Measurements from ENCODE around the gene FAM200A. TPM values are rescaled to one million over a fixed set of nuclear protein-coding genes. Genes with fewer than 3 reads are reported as not detected.
"Not testable (repeated sequence)": the region's sequence is repeated elsewhere in the genome, so short reads cannot be mapped to it uniquely, and the experiment has no call there.

The FAM200A gene
- polyA plus RNA-seq, 6 donors from 2014 or later: 3.5 to 6.4 (median 5.3) TPM

DNA sequence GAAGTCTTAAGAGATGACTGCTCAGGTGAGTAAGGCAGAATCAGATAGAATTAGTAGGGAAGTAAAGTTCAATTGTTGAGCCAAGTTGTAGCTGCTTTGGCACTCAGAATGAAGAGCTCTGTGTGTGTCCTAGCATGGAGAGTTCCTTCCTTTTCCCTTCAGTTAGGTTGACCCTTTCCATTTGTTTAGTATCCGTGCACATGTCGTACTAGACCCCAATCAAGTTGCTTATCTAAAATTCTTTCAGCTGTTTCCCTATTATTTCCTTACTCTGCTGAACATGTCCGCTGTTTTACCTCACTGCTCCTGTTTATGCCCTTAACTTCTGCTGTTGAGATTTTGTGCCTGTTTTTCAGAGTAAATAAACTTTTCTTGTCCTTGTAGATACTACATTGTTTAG is 19.9 kb upstream of the FAM200A start:
- Mint-ChIP-seq H3K27ac (peak overlapping the region in 1 of 6 donors; percentile 7), H3K4me3 (no peak overlapping the region), H3K4me1 (peaks cover 0 to 4% (median 0%) of the 10 kb centered on the region in 3 donors), H3K36me3 (peaks cover 12 to 15% of the 10 kb centered on the region in 2 donors), H3K27me3 (no peaks in the 10 kb centered on the region), H3K9me3 (no peaks in the 10 kb centered on the region)
- no peak for DNase-seq
- no peak for ATAC-seq (ENCODE audit: low read depth in 2 of 2)

DNA sequence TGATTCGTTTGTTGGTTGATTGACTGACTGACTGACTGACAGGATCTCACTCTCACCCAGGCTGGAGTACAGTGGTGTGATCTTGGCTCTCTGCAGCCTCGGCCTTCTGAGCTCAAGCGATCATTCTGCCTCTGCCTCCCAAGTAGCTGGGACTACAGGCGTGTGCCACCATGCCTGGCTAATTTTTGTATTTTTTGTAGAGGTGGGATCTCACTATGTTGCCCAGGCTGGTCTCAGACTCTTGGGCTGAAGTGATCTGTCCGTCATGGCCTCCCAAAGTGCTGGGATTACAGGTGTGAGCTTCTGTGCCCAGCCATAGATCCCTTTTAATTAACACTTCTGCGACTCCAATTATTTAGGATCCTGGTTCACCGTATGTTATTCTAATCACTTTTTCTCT is 16.9 kb upstream of the FAM200A start:
- H3K4me3 Mint-ChIP-seq; H3K27me3 Mint-ChIP-seq; H3K9me3 Mint-ChIP-seq; DNase-seq; ATAC-seq (ENCODE audit: low read depth in 2 of 2): not testable (repeated sequence)
- H3K36me3 Mint-ChIP-seq: peaks cover 17 to 24% of the 10 kb centered on the region in 2 donors
- H3K4me1 Mint-ChIP-seq: peaks cover 4 to 12% (median 8%) of the 10 kb centered on the region in 3 donors
- peak overlapping the region in 1 of 6 donors; percentile 44 for H3K27ac Mint-ChIP-seq

DNA sequence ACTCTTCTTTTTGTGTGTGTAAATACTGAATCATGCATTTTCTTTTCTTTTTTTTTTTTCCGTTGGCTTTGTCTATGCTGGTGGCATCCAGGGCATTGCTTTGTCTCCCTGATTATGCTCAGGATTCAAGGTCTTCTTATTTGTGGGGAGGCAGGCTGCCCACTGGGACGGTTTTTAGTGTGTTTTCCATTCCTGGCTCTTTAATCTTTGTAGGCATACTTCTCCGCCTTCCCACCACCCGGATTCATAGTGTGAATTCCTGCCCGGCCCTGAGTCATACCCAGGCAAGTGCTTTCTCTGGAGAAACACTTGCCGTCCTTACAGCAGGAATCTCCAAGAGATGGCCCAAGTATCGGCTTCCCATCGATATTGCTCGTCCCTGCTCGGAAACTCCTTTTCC is 11.7 kb upstream of the FAM200A start:
- Mint-ChIP-seq H3K9me3 (no peaks in the 10 kb centered on the region), H3K4me3 (peak overlapping the region in 2 of 8 donors; percentile 49 to 72), H3K27ac (peak overlapping the region in 2 of 6 donors; percentile 78 to 79), H3K4me1 (peaks cover 22 to 32% (median 31%) of the 10 kb centered on the region in 3 donors), H3K36me3 (peaks cover 16 to 27% of the 10 kb centered on the region in 2 donors), H3K27me3 (no peaks in the 10 kb centered on the region)
- no peak for ATAC-seq (ENCODE audit: low read depth in 2 of 2)
- no peak for DNase-seq

DNA sequence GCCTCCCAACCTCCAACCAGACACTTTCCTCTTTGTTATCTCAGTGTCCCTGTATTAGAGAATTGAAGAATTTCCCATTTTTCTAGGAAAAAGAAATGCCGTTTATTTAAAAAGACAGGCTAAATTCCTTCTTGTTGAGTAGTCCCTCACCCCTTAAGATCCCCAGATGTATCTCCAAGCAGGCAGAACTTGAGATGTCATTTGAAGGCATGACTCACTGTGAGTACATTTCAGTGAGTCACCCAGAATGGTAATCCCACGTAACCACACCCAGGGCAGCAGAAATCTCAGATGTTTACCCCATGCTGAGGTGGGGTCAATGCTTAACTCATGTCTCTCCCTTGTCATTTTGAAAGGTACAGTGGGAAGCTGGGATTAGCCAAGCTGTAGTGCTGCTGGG is 10.9 kb upstream of the FAM200A start:
- Mint-ChIP-seq H3K9me3 (no peaks in the 10 kb centered on the region), H3K27me3 (no peaks in the 10 kb centered on the region), H3K36me3 (peaks cover 21 to 33% of the 10 kb centered on the region in 2 donors), H3K4me1 (peaks cover 27 to 38% (median 35%) of the 10 kb centered on the region in 3 donors), H3K4me3 (no peak overlapping the region), H3K27ac (no peak overlapping the region)
- ATAC-seq (ENCODE audit: low read depth in 2 of 2): no peak
- no peak for DNase-seq

DNA sequence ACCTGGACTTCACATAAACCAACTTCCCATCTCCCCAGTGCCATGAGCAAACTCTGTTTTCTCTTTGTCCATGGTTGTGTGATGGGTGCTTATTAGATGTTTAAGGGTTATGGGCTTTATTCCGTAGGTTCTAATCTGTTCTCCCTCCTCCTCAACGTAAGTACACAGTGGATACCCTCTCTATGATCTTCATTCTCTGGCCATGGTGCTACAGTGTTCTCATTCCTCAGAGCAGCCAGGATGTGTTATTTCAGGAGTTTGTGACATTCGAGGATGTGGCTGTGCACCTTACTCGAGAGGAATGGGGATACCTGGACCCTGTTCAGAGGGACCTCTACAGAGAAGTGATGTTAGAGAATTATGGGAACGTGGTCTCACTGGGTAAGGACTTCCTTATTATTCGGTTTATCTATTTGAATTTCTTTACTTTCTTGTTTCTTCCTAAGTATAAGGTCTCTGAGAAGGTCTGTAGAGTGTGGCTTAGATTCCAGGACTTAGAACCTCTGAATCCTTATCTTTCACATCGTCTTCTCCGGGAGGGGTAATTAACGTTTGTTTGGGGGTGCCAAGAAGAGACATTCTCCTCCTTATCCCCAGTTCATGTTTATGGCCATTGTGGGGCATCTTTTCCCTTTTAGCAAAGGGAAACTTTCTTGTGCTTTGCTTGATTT is 10.3 kb upstream of the FAM200A start:
- H3K4me1 Mint-ChIP-seq: peaks cover 33 to 43% (median 39%) of the 10 kb centered on the region in 3 donors
- H3K36me3 Mint-ChIP-seq: peaks cover 22 to 35% of the 10 kb centered on the region in 2 donors
- H3K4me3 Mint-ChIP-seq: peak overlapping the region in 2 of 8 donors; percentile 25 to 94
- DNase-seq (no peak), ATAC-seq (ENCODE audit: low read depth in 2 of 2) (no peak)
- no peaks in the 10 kb centered on the region for H3K9me3 Mint-ChIP-seq
- H3K27me3 Mint-ChIP-seq: no peaks in the 10 kb centered on the region
- peak overlapping the region in 3 of 6 donors; percentile 28 to 80 (median 80) for H3K27ac Mint-ChIP-seq

DNA sequence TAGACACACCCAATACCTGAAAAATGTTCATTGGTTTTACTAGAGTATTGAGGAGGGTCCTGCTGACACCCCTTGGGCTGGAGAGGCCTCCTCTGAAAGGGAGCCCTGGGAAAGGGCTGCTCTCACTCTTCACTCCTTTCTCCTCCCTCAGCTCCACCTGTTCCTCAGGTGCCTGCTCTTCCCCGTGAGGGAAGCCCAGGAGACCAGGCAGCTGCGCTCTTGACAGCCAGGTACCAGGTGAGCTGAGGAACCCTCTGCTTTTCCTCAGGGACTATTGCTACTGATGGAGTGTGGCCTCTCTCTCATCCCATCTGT is 9.8 kb upstream of the FAM200A start:
- Mint-ChIP-seq H3K36me3 (peaks cover 22 to 35% of the 10 kb centered on the region in 2 donors), H3K9me3 (no peaks in the 10 kb centered on the region), H3K27me3 (no peaks in the 10 kb centered on the region), H3K4me3 (peak overlapping the region in 1 of 8 donors; percentile 94), H3K27ac (peak overlapping the region in 2 of 6 donors; percentile 80), H3K4me1 (peaks cover 39 to 46% (median 40%) of the 10 kb centered on the region in 3 donors)
- DNase-seq (no peak), ATAC-seq (ENCODE audit: low read depth in 2 of 2) (no peak)

DNA sequence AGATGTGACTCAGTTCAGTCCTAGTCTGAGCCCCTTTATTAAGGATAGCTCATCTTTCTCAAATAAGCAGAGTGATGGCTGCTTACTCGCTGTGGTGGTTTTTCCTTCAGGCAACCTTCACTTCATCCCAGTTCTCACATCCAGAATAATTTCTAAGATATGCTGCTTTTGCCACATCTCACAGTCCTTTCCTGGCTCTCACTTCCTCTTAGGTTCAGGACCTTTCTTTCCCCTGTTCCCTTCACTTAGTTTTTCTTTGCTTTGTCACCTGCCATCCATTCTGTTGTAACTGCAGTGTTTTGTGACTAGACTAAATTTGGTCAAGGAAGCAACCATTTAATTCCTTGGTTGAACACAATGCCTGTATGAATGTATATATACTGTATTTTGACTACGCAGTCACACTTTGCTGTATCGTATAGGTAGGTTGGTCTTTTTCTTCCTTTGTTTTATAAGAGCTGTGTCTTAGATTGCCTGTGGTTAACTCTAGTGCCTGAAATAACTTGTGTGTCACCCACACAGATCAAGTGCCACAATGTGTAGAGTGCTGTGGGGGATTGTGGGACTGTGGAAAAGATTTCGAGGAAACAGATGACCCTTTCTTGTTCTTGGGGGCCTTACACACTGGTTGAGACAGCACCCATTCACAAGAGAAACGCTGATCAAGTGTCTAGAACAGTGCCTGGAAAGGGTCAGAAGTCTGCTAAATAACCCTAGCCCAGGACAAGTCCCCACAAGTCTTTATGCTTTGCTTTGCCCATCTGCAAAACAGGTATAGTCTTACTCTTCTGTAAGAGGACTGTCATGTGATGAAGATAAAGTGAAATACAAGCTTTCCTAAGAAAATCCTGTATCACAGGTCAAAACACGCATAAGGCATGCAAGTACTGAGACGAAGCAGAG is 9.2 kb upstream of the FAM200A start:
- DNase-seq (no peak), ATAC-seq (ENCODE audit: low read depth in 2 of 2) (no peak)
- Mint-ChIP-seq H3K27ac (peak overlapping the region in 5 of 6 donors; percentile 16 to 99 (median 39)), H3K27me3 (no peaks in the 10 kb centered on the region), H3K36me3 (peaks cover 22 to 35% of the 10 kb centered on the region in 2 donors), H3K9me3 (no peaks in the 10 kb centered on the region), H3K4me3 (peak overlapping the region in 7 of 8 donors; percentile 24 to 100 (median 94)), H3K4me1 (peaks cover 40 to 46% (median 44%) of the 10 kb centered on the region in 3 donors)

DNA sequence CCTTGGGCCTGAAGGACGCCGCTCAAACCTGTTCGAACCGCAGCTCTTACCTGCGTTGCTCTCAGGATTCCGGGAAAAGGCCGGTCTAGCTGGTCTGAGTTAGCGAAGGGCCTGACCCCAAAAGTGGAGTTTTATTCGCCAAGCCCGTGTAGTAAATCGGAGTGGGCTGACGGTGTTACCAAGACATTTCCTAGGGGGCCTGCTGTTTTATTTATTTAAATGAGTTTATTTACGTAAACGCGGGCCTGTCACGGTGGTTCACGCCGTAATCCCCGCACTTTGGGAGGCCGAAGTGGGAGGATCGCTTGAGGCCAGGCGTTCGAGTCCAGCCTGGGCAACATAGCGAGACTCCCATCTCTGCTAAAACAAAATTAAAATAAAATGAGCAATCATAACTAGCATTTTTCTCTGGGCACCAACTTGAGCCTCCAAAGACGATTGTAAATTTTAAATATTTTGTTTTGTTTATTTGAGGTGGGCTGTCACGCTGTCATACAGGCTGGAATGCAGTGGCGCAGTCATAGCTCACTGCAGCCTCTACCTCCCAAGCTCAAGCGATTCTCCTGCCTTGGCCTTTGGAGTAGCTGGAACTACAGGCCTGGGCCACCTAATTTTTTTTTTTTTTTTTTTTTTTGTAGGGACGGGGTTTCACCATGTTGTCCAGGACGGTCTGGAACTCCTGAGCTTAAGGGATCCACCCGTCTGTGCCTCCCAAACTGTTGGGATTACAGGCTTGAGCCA is 7.4 kb upstream of the FAM200A start:
- peaks cover 42 to 56% (median 51%) of the 10 kb centered on the region in 3 donors for H3K4me1 Mint-ChIP-seq
- peaks cover 26 to 31% of the 10 kb centered on the region in 2 donors for H3K36me3 Mint-ChIP-seq
- no peaks in the 10 kb centered on the region for H3K9me3 Mint-ChIP-seq
- peak overlapping the region; percentile 97 to 99 (median 99) for H3K27ac Mint-ChIP-seq
- peak overlapping the region; percentile 94 to 100 (median 98) for H3K4me3 Mint-ChIP-seq
- peak in 1 of 2 donors; percentile 1 for ATAC-seq (ENCODE audit: low read depth in 2 of 2)
- DNase-seq: no peak
- no peaks in the 10 kb centered on the region for H3K27me3 Mint-ChIP-seq

DNA sequence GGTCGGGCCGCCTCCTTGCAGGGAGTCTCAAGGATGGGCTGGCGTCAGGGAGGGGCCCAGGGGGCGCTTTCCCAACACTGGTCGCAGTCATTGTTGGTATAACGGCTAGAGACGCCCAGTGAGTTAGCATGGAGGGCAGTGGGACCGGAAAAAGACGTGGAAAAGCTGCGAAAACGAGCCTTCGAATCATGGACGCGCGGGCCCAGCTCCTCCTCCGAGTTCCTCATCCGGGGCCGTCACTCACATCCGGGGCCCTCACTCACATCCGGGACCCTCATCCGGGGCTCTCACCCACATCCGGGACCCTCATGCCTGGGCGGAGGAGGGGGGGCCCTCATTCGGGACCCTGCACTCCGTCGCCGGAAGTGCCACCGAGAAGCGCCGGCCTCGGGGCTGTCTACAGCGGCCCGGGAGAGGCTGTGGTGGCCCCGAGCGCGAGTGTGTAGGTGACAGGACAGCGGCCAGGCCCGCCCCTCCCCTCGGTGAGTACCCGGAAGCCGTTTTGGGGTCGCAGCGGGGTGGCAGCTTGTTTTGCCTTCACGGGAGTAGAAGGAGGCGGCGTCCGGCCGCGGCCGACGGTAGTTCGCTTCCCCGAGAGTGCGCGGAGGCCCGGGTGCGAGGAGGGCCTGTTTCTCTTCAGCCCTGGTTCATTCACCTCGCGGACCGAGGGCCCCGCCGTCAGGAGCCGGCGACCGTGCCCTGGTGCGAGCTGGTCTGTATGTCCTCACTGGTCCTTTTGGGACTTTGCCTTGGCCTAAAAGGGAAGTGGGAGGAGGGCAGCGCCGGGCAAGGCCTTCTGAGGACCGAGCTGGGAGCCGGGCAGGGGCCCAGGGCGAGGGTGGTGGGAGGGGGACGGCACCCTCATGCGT is 6.6 kb upstream of the FAM200A start, which contains the start of gene ZNF655:
Gene ZNF655 (plus strand): TSS at position 337 of the 869 bp plus-strand sequence. CDS start 1,918 bp downstream, outside the sequence.
- DNase-seq (peak; percentile 95), ATAC-seq (ENCODE audit: low read depth in 2 of 2) (peak; percentile 87 to 89)
- no peaks in the 10 kb centered on the region for H3K27me3 Mint-ChIP-seq
- no peaks in the 10 kb centered on the region for H3K9me3 Mint-ChIP-seq
- peak within 1 kb of the TSS; percentile 94 to 100 (median 98) for H3K4me3 Mint-ChIP-seq
- peaks cover 35 to 51% (median 48%) of the 10 kb centered on the region in 3 donors for H3K4me1 Mint-ChIP-seq
- peaks cover 18 to 23% of the 10 kb centered on the region in 2 donors for H3K36me3 Mint-ChIP-seq
- H3K27ac Mint-ChIP-seq: peak within 1 kb of the TSS; percentile 97 to 99 (median 99)

DNA sequence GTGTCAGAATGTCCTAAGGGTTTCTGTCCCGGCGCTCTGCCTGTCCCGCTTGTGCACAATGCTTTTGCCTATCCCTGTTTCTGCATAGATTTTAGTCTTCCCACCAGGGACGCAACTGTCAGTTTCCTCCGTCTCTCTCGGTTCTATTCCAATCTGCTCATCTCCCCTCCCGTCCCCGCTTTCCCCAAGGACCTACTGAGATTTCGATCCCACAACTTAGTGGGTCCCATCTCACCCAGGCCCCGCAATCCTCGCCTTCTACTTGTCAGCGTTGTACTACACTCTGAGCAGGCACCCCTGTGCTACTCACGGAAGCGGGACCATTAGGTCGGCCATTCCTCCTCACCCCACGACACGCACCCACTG is 6.0 kb upstream of the FAM200A start:
- Mint-ChIP-seq H3K4me1 (peaks cover 37 to 56% (median 45%) of the 10 kb centered on the region in 3 donors), H3K9me3 (no peaks in the 10 kb centered on the region), H3K36me3 (peaks cover 16 to 19% of the 10 kb centered on the region in 2 donors), H3K27me3 (no peaks in the 10 kb centered on the region), H3K27ac (peak overlapping the region; percentile 97 to 99 (median 99)), H3K4me3 (peak overlapping the region; percentile 94 to 100 (median 98))
- ATAC-seq (ENCODE audit: low read depth in 2 of 2) (peak; percentile 66 to 70), DNase-seq (no peak)

DNA sequence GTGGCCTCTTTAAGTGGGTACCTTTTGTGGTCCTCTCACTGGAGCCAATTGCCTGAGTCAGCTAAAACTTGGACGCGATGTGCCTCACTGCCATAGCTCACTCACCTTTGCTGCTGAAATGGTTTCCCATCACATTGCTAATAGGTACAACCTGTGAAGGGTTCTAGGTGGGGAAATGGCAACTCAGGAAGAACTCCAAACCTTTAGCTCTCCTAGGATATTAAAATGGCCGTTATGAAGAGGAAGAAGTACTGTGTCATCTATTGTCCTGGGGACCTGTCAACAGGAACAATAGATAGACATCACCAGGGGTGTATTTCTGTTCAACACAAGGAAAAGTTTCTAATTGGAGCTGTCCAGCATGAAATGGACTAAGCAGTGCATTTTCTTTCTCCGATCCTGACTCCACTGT is 5.3 kb upstream of the FAM200A start:
- Mint-ChIP-seq H3K36me3 (peaks cover 11 to 12% of the 10 kb centered on the region in 2 donors), H3K4me1 (peaks cover 35 to 60% (median 45%) of the 10 kb centered on the region in 3 donors)
- ATAC-seq (ENCODE audit: low read depth in 2 of 2): no peak

DNA sequence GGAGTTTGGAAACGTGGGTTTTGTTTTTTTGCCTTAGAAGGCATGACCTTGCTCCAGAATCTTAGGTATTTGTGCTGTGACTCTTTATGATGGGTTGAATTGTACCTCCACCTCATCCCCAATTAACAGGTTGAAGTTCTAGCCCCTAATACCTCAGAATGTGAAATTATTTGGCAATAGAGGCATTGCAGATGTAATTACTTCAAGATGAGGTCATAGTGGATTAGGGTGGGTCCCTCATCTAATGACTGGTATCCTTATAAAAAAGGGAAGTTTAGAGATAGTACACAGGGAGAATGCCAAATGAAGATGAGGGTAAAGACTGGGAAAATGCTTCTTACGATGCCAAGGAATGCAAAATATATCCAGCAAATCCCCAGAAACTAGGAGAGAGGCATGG is 3.0 kb upstream of the FAM200A start:
- H3K4me3 Mint-ChIP-seq: peak overlapping the region in 1 of 8 donors; percentile 98
- H3K9me3 Mint-ChIP-seq: no peaks in the 10 kb centered on the region
- ATAC-seq (ENCODE audit: low read depth in 2 of 2) (no peak), DNase-seq (no peak)
- peak overlapping the region in 3 of 6 donors; percentile 20 to 58 (median 54) for H3K27ac Mint-ChIP-seq
- peaks cover 7 to 11% of the 10 kb centered on the region in 2 donors for H3K36me3 Mint-ChIP-seq
- H3K4me1 Mint-ChIP-seq: peaks cover 27 to 67% (median 47%) of the 10 kb centered on the region in 3 donors
- no peaks in the 10 kb centered on the region for H3K27me3 Mint-ChIP-seq

More for the DNA sequence above, 5.3 kb upstream of the FAM200A start:
- H3K27me3 Mint-ChIP-seq: no peaks in the 10 kb centered on the region
- H3K9me3 Mint-ChIP-seq: no peaks in the 10 kb centered on the region
- peak overlapping the region; percentile 84 to 100 (median 97) for H3K4me3 Mint-ChIP-seq
- H3K27ac Mint-ChIP-seq: peak overlapping the region; percentile 91 to 99 (median 99)
- DNase-seq: no peak

Data from naive B cell (primary cell).